Smooth muscle cell (in vitro differentiated cells): ENCODE data around the gene IDE. TPM values are rescaled to one million over a fixed set of nuclear protein-coding genes. Genes with fewer than 3 reads are reported as not detected.

Experiments used
- DNase-seq: peaks from one replicate; lab custom pipeline; 2025; ENCODE audit not compliant: unreplicated experiment; lab: John Stamatoyannopoulos, UW
- H2AFZ ChIP-seq: fragments of 200-600 bp; sonication (generic); 2 replicates; pipeline ENCODE4 v1.6.0; 2016; ENCODE audit warnings: antibody characterized with exemption, low read depth, mild to moderate bottlenecking
- H3F3A ChIP-seq: fragments of 200-600 bp; sonication (generic); 2 replicates; pipeline ENCODE4 v1.6.0; 2017; ENCODE audit warnings: antibody characterized with exemption, low read depth
- H3K27ac ChIP-seq: fragments of 200-600 bp; sonication (generic); 2 replicates; pipeline ENCODE4 v1.5.1; 2016; ENCODE audit warnings: low read depth, mild to moderate bottlenecking
- H3K27me3 ChIP-seq: fragments of 200-600 bp; sonication (generic); 2 replicates; pipeline ENCODE4 v1.6.1; 2016; ENCODE audit warnings: low read depth, mild to moderate bottlenecking
- H3K36me3 ChIP-seq: fragments of 200-600 bp; sonication (generic); 2 replicates; pipeline ENCODE4 v1.5.1; 2016; ENCODE audit warnings: low read depth
- H3K4me1 ChIP-seq: fragments of 200-600 bp; sonication (generic); 2 replicates; pipeline ENCODE4 v1.5.1; 2016; ENCODE audit warnings: low read depth
- H3K4me2 ChIP-seq: fragments of 200-600 bp; sonication (generic); 2 replicates; pipeline ENCODE4 v1.6.0; 2016; ENCODE audit warnings: mild to moderate bottlenecking
- H3K4me3 ChIP-seq: fragments of 200-600 bp; sonication (generic); 2 replicates; pipeline ENCODE4 v1.5.1; 2016; ENCODE audit warnings: mild to moderate bottlenecking
- H3K79me2 ChIP-seq: fragments of 200-600 bp; sonication (generic); 2 replicates; pipeline ENCODE4 v1.6.0; 2016; ENCODE audit warnings: low read depth, mild to moderate bottlenecking
- H3K9ac ChIP-seq: fragments of 200-600 bp; sonication (generic); 2 replicates; pipeline ENCODE4 v1.6.0; 2016; ENCODE audit warnings: low read depth
- H3K9me3 ChIP-seq: fragments of 200-600 bp; sonication (generic); replicated peaks from 2 replicates; pipeline ENCODE4 v1.5.1; 2016; ENCODE audit warnings: low read depth
- H4K20me1 ChIP-seq: fragments of 200-600 bp; sonication (generic); 2 replicates; pipeline ENCODE4 v1.6.0; 2016; ENCODE audit warnings: low read depth
- WGBS: methylation state at CpG from one replicate; pipeline ENCODE4 v1.1.7; 2016; ENCODE audit warnings: low lambda C conversion rate; 5-methylcytosine and 5-hydroxymethylcytosine counted together
- polyA plus RNA-seq: library from polyadenylated mRNA; unstranded; fragments of >200 nt; fragmentation: Nextera tagmentation; extraction: Ambion mirVana; gene quantifications from 2 replicates; pipeline ENCODE4 v1.2.1, GENCODE V29; 2016
- total RNA-seq: library from RNA; depleted of rRNA; stranded (reverse); fragments of >200 nt; gene quantifications from 2 replicates; pipeline ENCODE4 v1.2.3, GENCODE V29; 2014
- TF ChIP-seq, protein P1 (sequence below): fragments of 200-600 bp; sonication (generic); IDR thresholded peaks from 2 replicates; pipeline ENCODE4 v1.5.1; 2017; ENCODE audit warnings: borderline replicate concordance, mild to moderate bottlenecking, antibody characterized with exemption; ENCODE audit not compliant: insufficient read depth, poor library complexity, severe bottlenecking

IDE gene
- total and polyA plus RNA-seq, 2 experiments from 2014 or later = 12.8 to 30.6 TPM

DNA sequence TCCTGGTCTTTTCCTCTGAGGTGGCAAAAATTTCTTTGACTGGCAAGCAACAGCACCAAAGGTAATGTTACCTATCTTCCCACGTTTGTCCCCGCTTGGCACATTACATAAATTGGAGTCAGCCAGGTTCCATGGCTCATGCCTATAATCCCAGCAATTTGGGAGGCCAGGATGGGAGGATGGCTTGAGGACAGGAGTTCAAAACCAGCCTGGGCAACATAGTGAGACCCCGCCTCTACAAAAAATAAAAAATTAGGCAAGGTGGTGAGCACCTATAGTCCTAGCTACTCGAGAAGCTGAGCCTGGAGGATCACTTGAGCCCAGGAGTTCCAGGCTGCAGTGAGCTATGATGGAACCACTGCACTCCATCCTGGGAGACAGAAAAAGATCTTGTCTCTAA is 139.5 kb downstream of the IDE start:
- Histone ChIP-seq H2AFZ (no peak overlapping the region), H3K9me3 (no peaks in the 10 kb centered on the region), H3K4me3 (no peak overlapping the region), H3K36me3 (no peaks in the 10 kb centered on the region), H3K4me1 (no peaks in the 10 kb centered on the region), H3K27me3 (no peaks in the 10 kb centered on the region), H3K4me2 (no peak overlapping the region), H3K9ac (no peak overlapping the region), H4K20me1 (no peaks in the 10 kb centered on the region), H3K79me2 (no peaks in the 10 kb centered on the region), H3K27ac (no peak overlapping the region), H3F3A (no peaks in the 10 kb centered on the region)
- TF ChIP-seq, protein P1, sequence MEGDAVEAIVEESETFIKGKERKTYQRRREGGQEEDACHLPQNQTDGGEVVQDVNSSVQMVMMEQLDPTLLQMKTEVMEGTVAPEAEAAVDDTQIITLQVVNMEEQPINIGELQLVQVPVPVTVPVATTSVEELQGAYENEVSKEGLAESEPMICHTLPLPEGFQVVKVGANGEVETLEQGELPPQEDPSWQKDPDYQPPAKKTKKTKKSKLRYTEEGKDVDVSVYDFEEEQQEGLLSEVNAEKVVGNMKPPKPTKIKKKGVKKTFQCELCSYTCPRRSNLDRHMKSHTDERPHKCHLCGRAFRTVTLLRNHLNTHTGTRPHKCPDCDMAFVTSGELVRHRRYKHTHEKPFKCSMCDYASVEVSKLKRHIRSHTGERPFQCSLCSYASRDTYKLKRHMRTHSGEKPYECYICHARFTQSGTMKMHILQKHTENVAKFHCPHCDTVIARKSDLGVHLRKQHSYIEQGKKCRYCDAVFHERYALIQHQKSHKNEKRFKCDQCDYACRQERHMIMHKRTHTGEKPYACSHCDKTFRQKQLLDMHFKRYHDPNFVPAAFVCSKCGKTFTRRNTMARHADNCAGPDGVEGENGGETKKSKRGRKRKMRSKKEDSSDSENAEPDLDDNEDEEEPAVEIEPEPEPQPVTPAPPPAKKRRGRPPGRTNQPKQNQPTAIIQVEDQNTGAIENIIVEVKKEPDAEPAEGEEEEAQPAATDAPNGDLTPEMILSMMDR = no peak
- 93% methylated on average over 4 of the region's 4 CpGs for WGBS
- DNase-seq = no peak

DNA sequence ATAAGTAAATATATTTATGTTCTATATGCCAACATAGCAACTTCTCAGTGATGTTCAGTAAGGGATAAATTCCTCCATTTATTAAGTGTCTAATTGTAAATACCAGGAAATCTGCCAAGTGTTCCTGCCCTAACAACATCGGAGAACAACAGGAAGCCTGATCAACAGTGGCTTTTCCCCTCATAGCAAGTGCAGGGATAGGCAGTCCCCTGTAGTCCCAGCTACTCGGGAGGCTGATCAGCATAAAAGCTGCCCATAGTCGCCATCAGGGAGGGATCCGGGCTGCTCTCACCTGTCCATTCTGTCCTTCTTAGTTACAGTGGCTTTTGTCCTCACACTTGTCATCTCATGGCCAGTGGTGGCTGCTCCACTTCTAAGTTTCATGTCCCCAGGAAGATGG is 141.3 kb downstream of the IDE start:
- 71% methylated on average over 4 of the region's 4 CpGs for WGBS
- no peak overlapping the region for H3K4me2 ChIP-seq
- DNase-seq = no peak

GRCh38 chr10:92430103-92430502 is 143.8 kb downstream of the IDE start:
- Histone ChIP-seq H3K79me2 (no peaks in the 10 kb centered on the region), H3K4me2 (no peak overlapping the region), H3K27me3 (no peaks in the 10 kb centered on the region), H3K9ac (no peak overlapping the region), H3K4me1 (no peaks in the 10 kb centered on the region), H3K27ac (no peak overlapping the region), H2AFZ (no peak overlapping the region), H3F3A (no peaks in the 10 kb centered on the region), H3K9me3 (no peaks in the 10 kb centered on the region), H3K4me3 (no peak overlapping the region), H4K20me1 (no peaks in the 10 kb centered on the region), H3K36me3 (no peaks in the 10 kb centered on the region)
- 92% methylated on average over 6 of the region's 6 CpGs for WGBS
- TF ChIP-seq, protein P1 = no peak
- DNase-seq = no peak

More for the DNA sequence above, 141.3 kb downstream of the IDE start:
- no peak overlapping the region for H3K9ac ChIP-seq
- H4K20me1 ChIP-seq = no peaks in the 10 kb centered on the region
- H3K27ac ChIP-seq = no peak overlapping the region
- no peaks in the 10 kb centered on the region for H3K36me3 ChIP-seq
- no peaks in the 10 kb centered on the region for H3K27me3 ChIP-seq
- no peaks in the 10 kb centered on the region for H3K9me3 ChIP-seq
- H3F3A ChIP-seq = no peaks in the 10 kb centered on the region
- TF ChIP-seq, protein P1 = no peak
- no peaks in the 10 kb centered on the region for H3K79me2 ChIP-seq
- no peaks in the 10 kb centered on the region for H3K4me1 ChIP-seq
- H2AFZ ChIP-seq = no peak overlapping the region
- no peak overlapping the region for H3K4me3 ChIP-seq

GRCh38 chr10:92421550-92421949 is 152.3 kb downstream of the IDE start:
- DNase-seq = no peak
- no peaks in the 10 kb centered on the region for H4K20me1 ChIP-seq
- no peaks in the 10 kb centered on the region for H3K36me3 ChIP-seq
- no peaks in the 10 kb centered on the region for H3K79me2 ChIP-seq
- TF ChIP-seq, protein P1 = no peak
- H3K4me3 ChIP-seq = no peak overlapping the region
- H3K27ac ChIP-seq = no peak overlapping the region
- no peak overlapping the region for H2AFZ ChIP-seq
- peaks cover 3% of the 10 kb centered on the region for H3K4me1 ChIP-seq
- H3F3A ChIP-seq = no peaks in the 10 kb centered on the region
- H3K9me3 ChIP-seq = no peaks in the 10 kb centered on the region
- no peak overlapping the region for H3K4me2 ChIP-seq
- H3K27me3 ChIP-seq = peaks cover 24% of the 10 kb centered on the region
- no peak overlapping the region for H3K9ac ChIP-seq
